ENCODE measurements around the gene KIF16B. TPM values are rescaled to one million over a fixed set of nuclear protein-coding genes. Genes with fewer than 3 reads are reported as not detected.

KIF16B gene
- total and polyA plus RNA-seq, 2 of the 8 experiments (the other 6 are each of a cell fraction or from before 2014, with no cell fraction given), result 3.0 to 9.2 TPM

DNA sequence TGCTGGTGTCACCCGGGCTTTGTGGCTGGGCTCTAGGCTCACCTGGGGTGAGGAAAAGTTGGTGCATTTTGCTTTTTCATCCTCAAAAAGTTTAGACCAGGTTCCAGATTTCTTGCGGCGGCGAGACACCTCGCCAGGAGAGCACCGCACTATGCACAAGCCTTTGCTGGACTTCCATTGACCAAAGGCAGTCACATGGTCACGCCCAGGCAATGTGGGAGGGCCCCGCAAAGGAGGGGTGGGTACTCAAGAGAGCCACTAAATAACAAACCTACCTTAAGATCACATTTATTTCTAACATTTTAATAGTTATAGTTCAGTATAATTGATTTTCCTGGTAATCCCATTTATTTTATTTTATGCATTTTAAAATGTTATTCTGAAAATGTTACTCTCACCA is 3.0 kb upstream of the KIF16B start:
- H4K20me1 ChIP-seq (replicated peaks in 1 of 2; ENCODE audit: control insufficient read depth in 1 of 2, insufficient read depth in 2 of 2, low read length in 2 of 2), result no peaks in the 10 kb centered on the region
- H3K4me3 ChIP-seq (ENCODE audit: extremely low read depth in 1 of 4, insufficient read depth in 2 of 4, low read depth in 3 of 4, low read length in 4 of 4), result no peak overlapping the region
- no peak overlapping the region for H3K23ac ChIP-seq (ENCODE audit: insufficient read length)
- no peaks in the 10 kb centered on the region for H3K27me3 ChIP-seq (replicated peaks in 1 of 4; ENCODE audit: control insufficient read depth in 3 of 4, extremely low read depth in 1 of 4, insufficient read depth in 3 of 4, low read length in 3 of 4)
- no peak overlapping the region for H3K14ac ChIP-seq (ENCODE audit: insufficient read length)
- DNase-seq (ENCODE audit: low read depth in 1 of 2, low spot score in 2 of 2) (no peak), FAIRE-seq (no peak)
- no peak overlapping the region for H4K91ac ChIP-seq (replicated peaks; ENCODE audit: insufficient read length, low read length)
- H2BK5ac ChIP-seq (ENCODE audit: low read depth, low read length), result no peak overlapping the region
- H3K9ac ChIP-seq (replicated peaks in 1 of 4; ENCODE audit: extremely low read depth in 1 of 4, low read depth in 3 of 4, low read length in 3 of 4), result no peak overlapping the region
- H3K79me2 ChIP-seq (ENCODE audit: control insufficient read depth in 1 of 2, insufficient read depth in 2 of 2, low read length in 2 of 2), result peaks cover 0 to 2% of the 10 kb centered on the region in 2 experiments; a peak in 1 of 4 replicates
- no peak overlapping the region for H3K56ac ChIP-seq (replicated peaks; ENCODE audit: insufficient read length, low read depth, low read length)
- no peak overlapping the region for H2AK5ac ChIP-seq (ENCODE audit: low read depth, low read length)
- 0 out of 2 replicates have a peak overlapping the region, but pooled peaks have one; percentile 5 for H2AFZ ChIP-seq (ENCODE audit: low read length)
- no peak overlapping the region for H2BK120ac ChIP-seq (replicated peaks; ENCODE audit: low read depth, low read length)
- H3K18ac ChIP-seq (ENCODE audit: extremely low read depth, low read length), result no peak overlapping the region
- H3K9me3 ChIP-seq (ENCODE audit: insufficient read depth in 2 of 2, low read depth in 1 of 2, low read length in 1 of 2), result no peaks in the 10 kb centered on the region
- no peak overlapping the region for H2BK20ac ChIP-seq (ENCODE audit: low read length)
- H3K4me1 ChIP-seq (replicated peaks in 1 of 4; ENCODE audit: control insufficient read depth in 3 of 4, insufficient read depth in 4 of 4, low read length in 3 of 4), result peaks cover 0 to 7% (median 3%) of the 10 kb centered on the region in 4 experiments; a peak in 2 of 7 replicates
- H4K5ac ChIP-seq (ENCODE audit: insufficient read length, low read depth, low read length), result no peak overlapping the region
- no peak overlapping the region; a peak in 1 of 4 replicates for H3K4me2 ChIP-seq (ENCODE audit: insufficient read depth in 1 of 2, low read depth in 2 of 2, low read length in 2 of 2)
- H3K27ac ChIP-seq (ENCODE audit: low read depth, low read length), result no peak overlapping the region
- no peak overlapping the region for H3K4ac ChIP-seq (replicated peaks; ENCODE audit: insufficient read length, low read depth, low read length)
- ChIA-PET POLR2A (ENCODE audit: partially characterized antibody) (no interaction called here), CTCF (ENCODE audit: partially characterized antibody) (no interaction called here)
- H4K8ac ChIP-seq (ENCODE audit: extremely low read depth, insufficient read depth, low read length), result no peak overlapping the region
- no peaks in the 10 kb centered on the region for H3K79me1 ChIP-seq (ENCODE audit: low read depth, low read length)
- H2BK15ac ChIP-seq (ENCODE audit: low read length), result no peak overlapping the region
- H2BK12ac ChIP-seq (ENCODE audit: low read depth, low read length), result no peak overlapping the region
- no peaks in the 10 kb centered on the region for H3K36me3 ChIP-seq (ENCODE audit: control insufficient read depth in 2 of 4, insufficient read depth in 4 of 4, low read length in 3 of 4)
- peaks cover 10% of the 10 kb centered on the region for H3K23me2 ChIP-seq (ENCODE audit: low read depth, low read length)
- WGBS, 2 experiments (ENCODE audit: extremely low coverage in 1 of 2, insufficient coverage in 1 of 2, insufficient read length in 1 of 2, insufficient replicate concordance in 2 of 2, low coverage in 1 of 2, low lambda C conversion rate in 2 of 2, missing lambda C conversion rate in 1 of 2), result 89% methylated on average over 8 of the region's 8 CpGs; no CpG with 5 or more reads in 1 of the 2 experiments
- TF ChIP-seq NANOG (IDR thresholded peaks at IDR 0.05; ENCODE audit: insufficient read depth, low read depth, low read length, poor library complexity, severe bottlenecking) (no peak), CTBP2 (IDR thresholded peaks at IDR 0.05; ENCODE audit: borderline replicate concordance, insufficient read depth, insufficient read length, low read length) (no peak), HDAC2 (IDR thresholded peaks at IDR 0.05; ENCODE audit: borderline replicate concordance in 1 of 2, low read depth in 2 of 2, low read length in 2 of 2) (no peak), MAFK (IDR thresholded peaks at IDR 0.05; ENCODE audit: low read depth, low read length) (no peak), TAF7 (optimal IDR thresholded peaks at IDR 0.05; ENCODE audit: borderline replicate concordance, low read depth, low read length) (no peak), GTF2F1 (IDR thresholded peaks at IDR 0.05; ENCODE audit: borderline replicate concordance, low read depth, low read length) (no peak), HDAC6 (IDR thresholded peaks at IDR 0.05; ENCODE audit: low read depth, low read length) (no peak)
- TF ChIP-seq, protein P1, sequence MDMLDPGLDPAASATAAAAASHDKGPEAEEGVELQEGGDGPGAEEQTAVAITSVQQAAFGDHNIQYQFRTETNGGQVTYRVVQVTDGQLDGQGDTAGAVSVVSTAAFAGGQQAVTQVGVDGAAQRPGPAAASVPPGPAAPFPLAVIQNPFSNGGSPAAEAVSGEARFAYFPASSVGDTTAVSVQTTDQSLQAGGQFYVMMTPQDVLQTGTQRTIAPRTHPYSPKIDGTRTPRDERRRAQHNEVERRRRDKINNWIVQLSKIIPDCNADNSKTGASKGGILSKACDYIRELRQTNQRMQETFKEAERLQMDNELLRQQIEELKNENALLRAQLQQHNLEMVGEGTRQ (IDR thresholded peaks at IDR 0.05; ENCODE audit: low read length), result no peak
- TF ChIP-seq, protein P2, sequence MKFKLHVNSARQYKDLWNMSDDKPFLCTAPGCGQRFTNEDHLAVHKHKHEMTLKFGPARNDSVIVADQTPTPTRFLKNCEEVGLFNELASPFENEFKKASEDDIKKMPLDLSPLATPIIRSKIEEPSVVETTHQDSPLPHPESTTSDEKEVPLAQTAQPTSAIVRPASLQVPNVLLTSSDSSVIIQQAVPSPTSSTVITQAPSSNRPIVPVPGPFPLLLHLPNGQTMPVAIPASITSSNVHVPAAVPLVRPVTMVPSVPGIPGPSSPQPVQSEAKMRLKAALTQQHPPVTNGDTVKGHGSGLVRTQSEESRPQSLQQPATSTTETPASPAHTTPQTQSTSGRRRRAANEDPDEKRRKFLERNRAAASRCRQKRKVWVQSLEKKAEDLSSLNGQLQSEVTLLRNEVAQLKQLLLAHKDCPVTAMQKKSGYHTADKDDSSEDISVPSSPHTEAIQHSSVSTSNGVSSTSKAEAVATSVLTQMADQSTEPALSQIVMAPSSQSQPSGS (IDR thresholded peaks at IDR 0.05; ENCODE audit: low read length), result no peak

Measured in H1 (cell line).